GM12878 (cell line): Measurements from ENCODE around the gene KCNH5.

ENCODE experiments used
- EZH2 ChIP-seq: IDR thresholded peaks from 2 replicates; pipeline ENCODE4 v1.6.1; 2012; ENCODE audit warnings: low read depth, mild to moderate bottlenecking, control low read depth, inconsistent platforms, low read length, borderline replicate concordance; ENCODE audit not compliant: control insufficient read depth
- ZNF274 ChIP-seq: IDR thresholded peaks from one replicate; pipeline ENCODE4 v1.8.0; 2011; ENCODE audit not compliant: insufficient read length, insufficient read depth
- TF ChIP-seq, protein P1 (sequence below), 3 experiments: IDR thresholded peaks in 2 of 3; conservative IDR thresholded peaks in 1 of 3; 2 replicates each; pipeline ENCODE4 v1.5.1; 2011; ENCODE audit warnings: low read depth in 3 of 3, low read length in 3 of 3, mild to moderate bottlenecking in 3 of 3, control low read depth in 2 of 3, moderate library complexity in 2 of 3, inconsistent platforms in 1 of 3, mixed read lengths in 1 of 3; ENCODE audit not compliant: control insufficient read depth in 2 of 3, insufficient read depth in 1 of 3; ENCODE audit errors: extremely low read depth in 1 of 3

DNA sequence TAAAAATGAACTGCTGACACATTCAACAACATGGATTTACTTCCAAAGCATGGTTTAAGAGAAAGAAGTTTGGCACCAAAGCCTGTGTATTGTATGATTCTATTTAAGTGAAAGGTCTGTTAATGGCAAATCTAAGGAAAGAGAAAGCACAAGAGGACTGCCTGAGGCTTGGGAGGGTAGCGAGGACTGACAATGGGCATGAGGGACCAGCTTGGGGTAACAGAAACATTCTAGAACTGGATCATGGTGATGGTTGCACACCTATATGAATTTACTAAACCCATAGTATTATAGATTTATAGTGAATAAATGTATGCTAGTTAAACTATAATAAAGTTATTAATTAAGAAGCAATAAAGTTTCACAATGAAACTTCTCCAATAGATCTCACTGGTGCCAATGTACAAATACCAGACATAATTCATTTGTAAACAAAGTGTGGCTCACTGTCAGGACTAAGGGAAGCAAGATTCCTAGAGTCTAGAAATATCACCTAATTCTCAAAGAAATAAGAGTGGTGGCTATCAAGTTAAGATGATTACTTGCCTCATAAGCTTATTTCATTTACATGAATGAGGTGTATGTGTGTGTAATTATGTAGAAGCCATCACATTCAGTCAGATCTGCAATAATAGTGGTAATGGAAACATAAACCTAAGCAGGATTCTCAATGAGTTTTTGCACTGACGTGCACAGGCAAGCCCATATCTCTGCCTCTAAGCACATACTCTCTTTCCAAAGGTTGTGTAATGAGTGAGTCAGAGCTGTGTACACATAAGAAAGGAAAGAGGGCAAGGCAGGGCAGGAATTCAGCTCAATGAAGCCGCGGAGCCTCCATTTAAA, 353.4 kb downstream of the KCNH5 start:
- TF ChIP-seq ZNF274 (no peak), EZH2 (no peak)
- TF ChIP-seq, protein P1, sequence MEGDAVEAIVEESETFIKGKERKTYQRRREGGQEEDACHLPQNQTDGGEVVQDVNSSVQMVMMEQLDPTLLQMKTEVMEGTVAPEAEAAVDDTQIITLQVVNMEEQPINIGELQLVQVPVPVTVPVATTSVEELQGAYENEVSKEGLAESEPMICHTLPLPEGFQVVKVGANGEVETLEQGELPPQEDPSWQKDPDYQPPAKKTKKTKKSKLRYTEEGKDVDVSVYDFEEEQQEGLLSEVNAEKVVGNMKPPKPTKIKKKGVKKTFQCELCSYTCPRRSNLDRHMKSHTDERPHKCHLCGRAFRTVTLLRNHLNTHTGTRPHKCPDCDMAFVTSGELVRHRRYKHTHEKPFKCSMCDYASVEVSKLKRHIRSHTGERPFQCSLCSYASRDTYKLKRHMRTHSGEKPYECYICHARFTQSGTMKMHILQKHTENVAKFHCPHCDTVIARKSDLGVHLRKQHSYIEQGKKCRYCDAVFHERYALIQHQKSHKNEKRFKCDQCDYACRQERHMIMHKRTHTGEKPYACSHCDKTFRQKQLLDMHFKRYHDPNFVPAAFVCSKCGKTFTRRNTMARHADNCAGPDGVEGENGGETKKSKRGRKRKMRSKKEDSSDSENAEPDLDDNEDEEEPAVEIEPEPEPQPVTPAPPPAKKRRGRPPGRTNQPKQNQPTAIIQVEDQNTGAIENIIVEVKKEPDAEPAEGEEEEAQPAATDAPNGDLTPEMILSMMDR (IDR thresholded peaks at IDR 0.05 in 2 of 3, conservative IDR thresholded peaks at IDR 0.05 in 1 of 3; ENCODE audit: control insufficient read depth in 2 of 3, extremely low read depth in 1 of 3, insufficient read depth in 1 of 3, low read depth in 3 of 3, low read length in 3 of 3): no peak
